Esophagus muscularis mucosa (tissue), 4 donors: ENCODE results near the gene MRPL28. TPM values are rescaled to one million over a fixed set of nuclear protein-coding genes. Genes with fewer than 3 reads are reported as not detected.
"Not testable (repeated sequence)": the region's sequence is repeated elsewhere in the genome, so short reads cannot be mapped to it uniquely, and the experiment has no call there.

ENCODE experiments used
- DNase-seq: peaks from one replicate; pipeline ENCODE4 v3.0.0-alpha.2; 2017; ENCODE audit errors: extremely low spot score
- H3K27ac ChIP-seq, 4 donors: fragments of 200-600 bp; sonication (generic); replicated peaks in 1 of 4; 1 replicate in 3 of 4; 2 replicates in 1 of 4; pipeline ENCODE4 v1.5.1; 2016 to 2019; ENCODE audit warnings: mild to moderate bottlenecking in 1 of 4
- H3K27me3 ChIP-seq, 4 donors: fragments of 200-600 bp; sonication (generic); one replicate each; pipeline versions ENCODE4 v1.5.1 to v1.6.0; 2016 to 2019
- H3K36me3 ChIP-seq, 4 donors: fragments of 200-600 bp; sonication (generic); one replicate each; pipeline ENCODE4 v1.5.1; 2016 to 2019
- H3K4me1 ChIP-seq, 4 donors: fragments of 200-600 bp; sonication (generic); one replicate each; pipeline ENCODE4 v1.5.1; 2016 to 2019
- H3K4me3 ChIP-seq, 4 donors: fragments of 200-600 bp; sonication (generic); 1 replicate in 2 of 4; 2 replicates in 2 of 4; pipeline ENCODE4 v1.5.1; 2016 to 2019; ENCODE audit warnings: mild to moderate bottlenecking in 4 of 4, moderate library complexity in 1 of 4
- H3K9me3 ChIP-seq, 4 donors: fragments of 200-600 bp; sonication (generic); 1 replicate in 3 of 4; 2 replicates in 1 of 4; pipeline ENCODE4 v1.5.1; 2016 to 2019
- EP300 ChIP-seq: sonication (generic); formaldehyde crosslinking; IDR thresholded peaks from one replicate; pipeline ENCODE4 v1.6.1; 2017; ENCODE audit warnings: antibody characterized with exemption
- POLR2A ChIP-seq: fragments of 450-650 bp; IDR thresholded peaks from one replicate; pipeline ENCODE4 v1.6.1; 2017; ENCODE audit warnings: antibody characterized with exemption, moderate library complexity, mild to moderate bottlenecking, low read depth
- POLR2AphosphoS5 ChIP-seq, 2 donors: sonication (generic); formaldehyde crosslinking; IDR thresholded peaks; one replicate each; pipeline ENCODE4 v1.6.1; 2017; ENCODE audit warnings: antibody characterized with exemption in 2 of 2
- WGBS: methylation state at CpG from one replicate; pipeline ENCODE4 v1.1.5; 2018; 5-methylcytosine and 5-hydroxymethylcytosine counted together
- intact Hi-C: fragments of 100-400 bp; cut with DNase I; formaldehyde crosslinking; loops from one replicate; pipeline ENCODE4 v1.15.1; 2023
- total RNA-seq, 4 donors: library from RNA; depleted of rRNA; stranded (reverse); fragments of >200 nt; gene quantifications; one replicate each; pipeline versions ENCODE4 v1.1.0 to v1.2.1, GENCODE V29; 2016
- TF ChIP-seq, protein P1 (sequence below), 3 experiments: fragments of 200-600 bp in 2 of 3; fragments of 450-650 bp in 1 of 3; sonication (generic) in 2 of 3; IDR thresholded peaks; one replicate each; pipeline ENCODE4 v1.5.1; 2017 to 2019; ENCODE audit warnings: antibody characterized with exemption in 3 of 3, mild to moderate bottlenecking in 2 of 3, moderate library complexity in 1 of 3

MRPL28 gene
- total RNA-seq, 4 donors from 2014 or later = 53.6 to 93.8 (median 69.5) TPM

DNA sequence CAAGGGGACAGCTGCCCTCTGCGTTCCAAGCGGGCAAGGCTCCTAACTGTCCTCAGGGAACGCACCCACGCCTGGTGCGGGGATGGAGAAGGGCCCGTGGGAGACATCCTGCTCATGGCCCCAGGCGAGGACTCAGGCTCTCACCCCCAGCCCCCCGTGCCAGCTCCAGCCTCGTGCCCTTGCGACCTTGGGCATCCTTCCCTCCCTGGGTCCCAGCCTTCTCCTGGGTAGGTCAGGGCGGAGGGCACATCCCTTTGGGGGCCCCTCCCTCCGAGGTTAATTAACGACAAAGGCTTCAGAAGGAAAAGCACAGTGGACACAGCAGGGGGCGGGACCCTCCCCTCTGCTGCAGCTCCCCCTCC is 8.5 kb upstream of the MRPL28 start:
- H3K27ac ChIP-seq = no peak overlapping the region
- H3K9me3 ChIP-seq = no peaks in the 10 kb centered on the region
- WGBS = 100% methylated on average over 1 of the region's 14 CpGs
- DNase-seq = no peak
- intact Hi-C loops = no loop called here
- H3K4me3 ChIP-seq = no peak overlapping the region
- no peaks in the 10 kb centered on the region for H3K27me3 ChIP-seq
- H3K4me1 ChIP-seq = peaks cover 25 to 47% (median 37%) of the 10 kb centered on the region in 4 donors
- TF ChIP-seq EP300 (no peak), POLR2A (no peak), POLR2AphosphoS5 (IDR thresholded peaks at IDR 0.05) (no peak)
- TF ChIP-seq, protein P1, sequence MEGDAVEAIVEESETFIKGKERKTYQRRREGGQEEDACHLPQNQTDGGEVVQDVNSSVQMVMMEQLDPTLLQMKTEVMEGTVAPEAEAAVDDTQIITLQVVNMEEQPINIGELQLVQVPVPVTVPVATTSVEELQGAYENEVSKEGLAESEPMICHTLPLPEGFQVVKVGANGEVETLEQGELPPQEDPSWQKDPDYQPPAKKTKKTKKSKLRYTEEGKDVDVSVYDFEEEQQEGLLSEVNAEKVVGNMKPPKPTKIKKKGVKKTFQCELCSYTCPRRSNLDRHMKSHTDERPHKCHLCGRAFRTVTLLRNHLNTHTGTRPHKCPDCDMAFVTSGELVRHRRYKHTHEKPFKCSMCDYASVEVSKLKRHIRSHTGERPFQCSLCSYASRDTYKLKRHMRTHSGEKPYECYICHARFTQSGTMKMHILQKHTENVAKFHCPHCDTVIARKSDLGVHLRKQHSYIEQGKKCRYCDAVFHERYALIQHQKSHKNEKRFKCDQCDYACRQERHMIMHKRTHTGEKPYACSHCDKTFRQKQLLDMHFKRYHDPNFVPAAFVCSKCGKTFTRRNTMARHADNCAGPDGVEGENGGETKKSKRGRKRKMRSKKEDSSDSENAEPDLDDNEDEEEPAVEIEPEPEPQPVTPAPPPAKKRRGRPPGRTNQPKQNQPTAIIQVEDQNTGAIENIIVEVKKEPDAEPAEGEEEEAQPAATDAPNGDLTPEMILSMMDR (IDR thresholded peaks at IDR 0.05) = no peak
- peaks cover 27 to 40% (median 37%) of the 10 kb centered on the region in 4 donors for H3K36me3 ChIP-seq

DNA sequence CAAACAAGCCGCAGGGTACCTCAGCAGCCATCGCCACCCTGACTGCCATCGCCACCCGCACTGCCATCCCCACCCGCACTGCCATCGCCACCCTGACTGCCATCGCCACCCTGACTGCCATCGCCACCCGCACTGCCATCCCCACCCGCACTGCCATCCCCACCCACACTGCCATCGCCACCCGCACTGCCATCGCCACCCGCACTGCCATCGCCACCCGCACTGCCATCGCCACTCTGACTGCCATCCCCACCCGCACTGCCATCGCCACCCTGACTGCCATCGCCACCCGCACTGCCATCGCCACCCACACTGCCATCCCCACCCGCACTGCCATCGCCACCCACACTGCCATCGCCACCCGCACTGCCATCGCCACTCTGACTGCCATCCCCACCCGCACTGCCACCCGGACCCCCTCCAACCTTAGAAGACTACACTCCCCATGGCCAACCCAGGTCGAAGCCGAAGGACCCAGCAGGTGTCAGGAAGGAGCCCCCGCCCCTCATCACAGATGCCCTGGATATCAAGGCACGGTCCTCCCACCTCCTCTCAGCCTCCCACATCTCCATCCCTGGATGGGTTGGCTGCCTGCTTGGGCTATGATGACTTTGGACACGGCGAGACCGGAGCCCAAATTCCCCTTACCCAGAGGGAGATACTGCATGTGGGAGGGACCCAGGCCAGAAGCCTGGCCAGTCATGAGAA is 7.9 kb upstream of the MRPL28 start:
- WGBS = 95% methylated on average over 29 of the region's 36 CpGs
- H3K4me3 ChIP-seq, DNase-seq, H3K27ac ChIP-seq, H3K27me3 ChIP-seq, intact Hi-C loops, H3K9me3 ChIP-seq: not testable (repeated sequence)
- peaks cover 28 to 46% (median 41%) of the 10 kb centered on the region in 4 donors for H3K36me3 ChIP-seq
- peaks cover 19 to 42% (median 32%) of the 10 kb centered on the region in 4 donors for H3K4me1 ChIP-seq

DNA sequence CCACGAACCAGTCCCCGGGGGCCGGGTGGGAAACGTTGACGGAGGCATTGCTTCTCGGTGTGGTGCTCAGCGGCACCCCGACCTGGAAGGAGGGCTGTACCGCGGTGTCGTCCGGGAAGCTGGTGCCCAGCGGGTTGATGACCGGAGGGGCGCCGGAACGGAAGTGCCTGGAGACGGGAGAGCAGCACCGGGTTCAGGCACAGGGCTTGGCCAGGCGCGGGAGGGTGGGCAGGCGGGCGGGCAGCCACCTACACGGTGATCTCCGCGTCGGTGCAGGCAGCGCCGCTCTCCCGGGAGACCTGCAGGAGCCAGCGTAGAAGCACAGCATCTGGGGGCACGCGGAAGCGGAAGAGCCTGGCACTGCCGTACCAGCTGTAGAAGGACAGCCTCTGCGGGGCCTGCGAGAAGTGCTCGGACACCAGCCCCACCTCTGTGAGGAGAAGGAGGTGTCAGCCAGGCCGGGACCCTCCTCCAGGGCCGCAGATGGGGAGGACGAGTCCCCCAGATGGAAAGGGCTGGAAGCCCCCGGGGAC is 7.1 kb upstream of the MRPL28 start:
- Histone ChIP-seq H3K27ac (no peak overlapping the region), H3K9me3 (no peaks in the 10 kb centered on the region), H3K4me1 (peaks cover 12 to 34% (median 24%) of the 10 kb centered on the region in 4 donors), H3K27me3 (no peaks in the 10 kb centered on the region), H3K36me3 (peaks cover 28 to 54% (median 49%) of the 10 kb centered on the region in 4 donors), H3K4me3 (no peak overlapping the region)
- DNase-seq = no peak
- 87% methylated on average over 31 of the region's 42 CpGs for WGBS
- TF ChIP-seq EP300 (no peak), POLR2A (no peak), POLR2AphosphoS5 (IDR thresholded peaks at IDR 0.05) (no peak)
- TF ChIP-seq, protein P1 (IDR thresholded peaks at IDR 0.05) = no peak
- intact Hi-C loops = no loop called here

DNA sequence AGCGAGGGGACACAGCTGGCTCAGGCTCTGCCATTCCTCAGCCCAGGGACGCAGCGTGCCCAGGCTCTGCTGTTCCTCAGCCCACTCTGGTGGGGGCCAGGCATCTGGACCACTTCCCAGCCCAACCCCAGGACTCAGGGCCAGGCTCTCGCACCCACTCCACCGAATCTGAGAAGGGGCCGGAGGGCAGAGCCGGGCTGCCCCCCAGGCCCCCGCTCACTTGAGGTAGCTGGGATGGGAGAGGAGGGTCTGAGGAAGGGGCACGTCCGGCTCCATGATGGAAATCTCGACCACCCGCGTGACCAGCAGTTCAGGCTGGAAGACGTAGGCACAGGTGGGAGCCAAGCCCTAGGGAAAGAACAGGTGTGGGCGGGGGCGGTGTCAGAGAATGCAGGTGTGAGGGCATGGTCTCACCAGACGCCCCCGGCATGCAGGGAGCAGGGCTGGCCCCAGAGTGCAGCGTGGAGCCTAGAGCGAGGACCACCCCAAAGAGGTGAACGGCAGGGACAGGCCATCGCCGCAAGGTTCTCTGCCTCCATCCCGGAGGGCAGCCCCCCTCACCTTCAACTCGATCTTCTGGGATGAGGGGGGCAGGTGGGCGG is 6.6 kb upstream of the MRPL28 start:
- DNase-seq = no peak
- Histone ChIP-seq H3K27ac (no peak overlapping the region), H3K4me1 (peaks cover 11 to 30% (median 21%) of the 10 kb centered on the region in 4 donors), H3K27me3 (no peaks in the 10 kb centered on the region), H3K4me3 (no peak overlapping the region), H3K36me3 (peaks cover 30 to 59% (median 54%) of the 10 kb centered on the region in 4 donors), H3K9me3 (no peaks in the 10 kb centered on the region)
- intact Hi-C loops = no loop called here
- TF ChIP-seq, protein P1 (IDR thresholded peaks at IDR 0.05) = no peak
- TF ChIP-seq POLR2AphosphoS5 (IDR thresholded peaks at IDR 0.05) (no peak), EP300 (no peak), POLR2A (no peak)
- WGBS = 93% methylated on average over 20 of the region's 26 CpGs

DNA sequence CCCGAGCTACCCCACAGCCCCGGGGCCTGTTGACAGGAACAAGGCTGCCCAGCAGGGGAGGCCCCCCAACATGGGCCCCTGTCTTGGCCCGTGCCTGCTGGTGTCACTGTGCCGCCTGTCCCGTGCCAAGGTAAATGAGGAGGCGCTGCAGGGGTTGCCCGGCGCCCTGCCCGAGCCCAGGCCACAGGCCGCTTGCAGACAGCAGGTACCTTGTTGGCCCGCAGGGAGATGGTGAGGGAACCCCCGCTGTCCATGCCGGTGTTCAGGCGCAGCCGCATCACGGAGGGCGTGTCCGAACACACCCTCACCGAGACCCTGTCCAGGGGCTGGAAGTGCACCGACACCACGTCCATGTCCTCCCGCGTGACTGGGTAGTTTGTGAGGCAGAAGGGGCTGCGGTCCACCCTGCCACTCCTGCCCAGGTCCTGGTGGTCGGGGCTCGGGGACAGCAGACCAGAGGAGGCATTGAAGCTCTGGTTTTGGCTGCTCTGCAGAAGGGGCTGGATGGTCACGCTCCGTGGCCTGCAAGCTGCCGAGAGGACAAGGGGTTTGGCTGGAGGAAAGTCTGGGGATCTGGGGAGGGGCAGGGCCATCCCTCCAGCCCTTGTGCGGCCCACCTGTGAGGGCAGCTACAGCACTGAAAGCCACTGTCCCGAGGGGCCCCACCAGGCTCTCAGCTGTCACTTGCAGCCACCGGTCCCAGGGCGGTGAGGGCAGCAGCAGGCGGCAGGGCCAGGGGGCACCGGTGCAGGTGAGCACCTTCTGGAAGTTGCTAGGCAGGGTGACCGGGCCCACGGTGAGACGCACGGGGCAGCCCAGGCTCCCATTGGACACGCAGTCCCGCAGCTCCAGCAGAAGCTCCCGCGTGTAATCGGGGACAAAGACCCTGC is 5.8 kb upstream of the MRPL28 start:
- Histone ChIP-seq H3K27ac (no peak overlapping the region), H3K36me3 (peaks cover 32 to 66% (median 61%) of the 10 kb centered on the region in 4 donors), H3K27me3 (no peaks in the 10 kb centered on the region), H3K4me3 (no peak overlapping the region), H3K9me3 (no peaks in the 10 kb centered on the region), H3K4me1 (peaks cover 11 to 33% (median 24%) of the 10 kb centered on the region in 4 donors)
- no peak for TF ChIP-seq POLR2A
- TF ChIP-seq EP300 = no peak
- TF ChIP-seq, protein P1 (IDR thresholded peaks at IDR 0.05) = no peak
- no peak for TF ChIP-seq POLR2AphosphoS5 (IDR thresholded peaks at IDR 0.05)
- 92% methylated on average over 30 of the region's 44 CpGs for WGBS
- intact Hi-C loops = no loop called here
- no peak for DNase-seq
